DOHH2 (cell line): ENCODE results near the gene CACNA2D4.

Experiments
- H3F3A ChIP-seq: fragments of 200-600 bp; sonication (generic), shearing (Covaris generic); 2 replicates; pipeline ENCODE4 v1.6.0; 2016; ENCODE audit warnings: antibody characterized with exemption, mild to moderate bottlenecking; ENCODE audit not compliant: control insufficient read depth, insufficient read depth
- H3K27ac ChIP-seq: fragments of 200-600 bp; sonication (generic); 2 replicates; pipeline ENCODE4 v1.5.1; 2014; ENCODE audit warnings: low read depth, mild to moderate bottlenecking, low read length, moderate library complexity
- H3K27me3 ChIP-seq: fragments of 200-600 bp; sonication (generic); 2 replicates; pipeline ENCODE4 v1.6.1; 2014; ENCODE audit warnings: mild to moderate bottlenecking, low read length, mixed read lengths; ENCODE audit not compliant: control insufficient read depth
- H3K36me3 ChIP-seq: fragments of 200-600 bp; sonication (generic); 2 replicates; pipeline ENCODE4 v1.6.1; 2014; ENCODE audit warnings: mild to moderate bottlenecking, low read length, moderate library complexity, mixed read lengths; ENCODE audit not compliant: control insufficient read depth
- H3K4me1 ChIP-seq: fragments of 200-600 bp; sonication (generic); 2 replicates; pipeline ENCODE4 v1.6.1; 2014; ENCODE audit warnings: mild to moderate bottlenecking, low read length, mixed read lengths; ENCODE audit not compliant: control insufficient read depth
- H3K4me2 ChIP-seq: fragments of 200-600 bp; sonication (generic); 2 replicates; pipeline ENCODE4 v1.6.0; 2014; ENCODE audit warnings: mild to moderate bottlenecking, low read length, moderate library complexity
- H3K4me3 ChIP-seq: fragments of 200-600 bp; sonication (generic); 2 replicates; pipeline ENCODE4 v1.5.1; 2014; ENCODE audit warnings: mild to moderate bottlenecking, low read length, mixed read lengths
- H3K79me2 ChIP-seq: fragments of 200-600 bp; sonication (generic); 2 replicates; pipeline ENCODE4 v1.6.1; 2014; ENCODE audit warnings: mild to moderate bottlenecking, low read length, mixed read lengths; ENCODE audit not compliant: control insufficient read depth
- H3K9me2 ChIP-seq: fragments of 200-600 bp; sonication (generic); replicated peaks from 2 replicates; pipeline ENCODE4 v1.6.1; 2014; ENCODE audit warnings: mild to moderate bottlenecking, low read length, mixed read lengths; ENCODE audit not compliant: control insufficient read depth
- H3K9me3 ChIP-seq: fragments of 200-600 bp; sonication (generic); 2 replicates; pipeline ENCODE4 v1.6.1; 2014; ENCODE audit warnings: antibody characterized with exemption, low read length, mixed read lengths; ENCODE audit not compliant: control insufficient read depth, insufficient read depth
- H4K20me1 ChIP-seq: fragments of 200-600 bp; sonication (generic); 2 replicates; pipeline ENCODE4 v1.6.0; 2014; ENCODE audit warnings: low read depth, mild to moderate bottlenecking, antibody characterized with exemption, low read length, moderate library complexity; ENCODE audit not compliant: control insufficient read depth, insufficient read depth
- CTCF ChIP-seq: fragments of 200-600 bp; sonication (generic); IDR thresholded peaks from one replicate; pipeline ENCODE4 v1.5.1; 2014; ENCODE audit warnings: antibody characterized with exemption, mild to moderate bottlenecking, low read depth, low read length; ENCODE audit not compliant: poor library complexity, severe bottlenecking
- EZH2phosphoT487 ChIP-seq: fragments of 200-600 bp; sonication (generic); IDR thresholded peaks from 2 replicates; pipeline ENCODE4 v1.6.1; 2017; ENCODE audit warnings: borderline replicate concordance, mild to moderate bottlenecking, antibody characterized with exemption, low read length, moderate library complexity, mixed read lengths

CACNA2D4 gene

DNA sequence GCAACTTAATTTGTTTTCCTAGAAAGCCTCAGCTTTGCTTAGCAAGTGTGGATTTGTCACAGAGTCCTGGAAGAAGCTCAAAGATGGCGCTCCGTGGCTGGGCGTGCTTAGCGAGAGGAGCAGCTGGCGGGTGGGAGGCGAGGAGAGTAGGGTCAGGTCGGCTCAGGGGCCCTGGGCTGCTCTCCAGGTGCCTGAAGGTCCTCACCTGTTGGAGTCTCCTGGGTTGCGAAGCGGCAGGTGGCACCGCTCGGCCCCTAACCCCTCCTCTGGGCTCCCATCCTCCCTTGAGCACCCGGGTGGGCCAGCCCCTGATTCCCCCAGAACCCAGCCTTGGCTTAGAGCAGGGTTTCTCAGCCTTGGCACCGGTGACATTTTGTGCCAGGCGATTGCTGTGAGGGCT lies 73.0 kb downstream of the CACNA2D4 start:
- no peak for TF ChIP-seq EZH2phosphoT487
- TF ChIP-seq CTCF, result no peak
- no peaks in the 10 kb centered on the region for H3K79me2 ChIP-seq
- H3K4me1 ChIP-seq, result peaks cover 8% of the 10 kb centered on the region
- H4K20me1 ChIP-seq, result no peaks in the 10 kb centered on the region
- H3K36me3 ChIP-seq, result no peaks in the 10 kb centered on the region
- no peaks in the 10 kb centered on the region for H3K9me2 ChIP-seq
- H3K27ac ChIP-seq, result no peak overlapping the region
- H3K4me3 ChIP-seq, result no peak overlapping the region
- H3K9me3 ChIP-seq, result no peaks in the 10 kb centered on the region
- no peaks in the 10 kb centered on the region for H3F3A ChIP-seq
- H3K4me2 ChIP-seq, result no peak overlapping the region
- peaks cover 17% of the 10 kb centered on the region; the same call in 1 of the 2 replicates for H3K27me3 ChIP-seq

GRCh38 chr12:1844661-1845409 lies 73.6 kb downstream of the CACNA2D4 start:
- TF ChIP-seq CTCF, result no peak
- TF ChIP-seq EZH2phosphoT487, result no peak
- H3K9me2 ChIP-seq, result no peaks in the 10 kb centered on the region
- no peak overlapping the region for H3K27ac ChIP-seq
- no peaks in the 10 kb centered on the region for H3K36me3 ChIP-seq
- no peaks in the 10 kb centered on the region for H3K79me2 ChIP-seq
- no peak overlapping the region for H3K4me3 ChIP-seq
- H3F3A ChIP-seq, result no peaks in the 10 kb centered on the region
- H3K27me3 ChIP-seq, result peaks cover 17% of the 10 kb centered on the region; the same call in 1 of the 2 replicates
- no peaks in the 10 kb centered on the region for H4K20me1 ChIP-seq
- no peak overlapping the region for H3K4me2 ChIP-seq
- peaks cover 8% of the 10 kb centered on the region for H3K4me1 ChIP-seq
- H3K9me3 ChIP-seq, result no peaks in the 10 kb centered on the region

- Histone ChIP-seq H3K27me3 (peaks cover 17% of the 10 kb centered on the region; the same call in 1 of the 2 replicates), H3K4me2 (no peak overlapping the region)
- no peak for TF ChIP-seq CTCF
- no peak for TF ChIP-seq EZH2phosphoT487
These were observed 74.2 kb downstream of the CACNA2D4 start for GRCh38 chr12:1844223-1844622.

More at GRCh38 chr12:1844223-1844622, 74.2 kb downstream of the CACNA2D4 start:
- H3K36me3 ChIP-seq, result no peaks in the 10 kb centered on the region
- no peak overlapping the region for H3K4me3 ChIP-seq
- no peaks in the 10 kb centered on the region for H4K20me1 ChIP-seq
- H3K9me3 ChIP-seq, result no peaks in the 10 kb centered on the region
- no peaks in the 10 kb centered on the region for H3K9me2 ChIP-seq
- no peak overlapping the region for H3K27ac ChIP-seq
- peaks cover 8% of the 10 kb centered on the region for H3K4me1 ChIP-seq
- no peaks in the 10 kb centered on the region for H3K79me2 ChIP-seq
- no peaks in the 10 kb centered on the region for H3F3A ChIP-seq
